UCSD-AML1 (cell line): ENCODE data around the gene CFAP74.
A peak's percentile ranks its signal among the peaks of the same experiment; 100 is the strongest.

Experiments
- DNase-seq: peaks from one replicate; lab custom pipeline; 2025; ENCODE audit not compliant: unreplicated experiment; lab: John Stamatoyannopoulos, UW

Gene CFAP74

GRCh38 chr1:2022063-2022770, 18.6 kb upstream of the CFAP74 start:
- no peak for DNase-seq

GRCh38 chr1:2021550-2021949, 18.0 kb upstream of the CFAP74 start:
- DNase-seq = no peak

- no peak for DNase-seq
Observed at GRCh38 chr1:2020310-2020655, 16.7 kb upstream of the CFAP74 start.

- no peak for DNase-seq
Observed at GRCh38 chr1:2019571-2020309, 16.2 kb upstream of the CFAP74 start.

GRCh38 chr1:2019172-2019543, 15.6 kb upstream of the CFAP74 start, which contains the start of gene GABRD:
Gene GABRD (plus strand): TSS chr1:2019345. CDS start chr1:2019424, 79 bp downstream.
- DNase-seq = no peak

GRCh38 chr1:2018217-2019171, 14.9 kb upstream of the CFAP74 start:
- no peak for DNase-seq

GRCh38 chr1:2016123-2016522, 12.5 kb upstream of the CFAP74 start:
- DNase-seq = no peak

- DNase-seq = peak; percentile 34
Observed at GRCh38 chr1:2014741-2015735, 11.5 kb upstream of the CFAP74 start.

GRCh38 chr1:2014181-2014580, 10.6 kb upstream of the CFAP74 start:
- DNase-seq = no peak

GRCh38 chr1:2009101-2010053, 5.8 kb upstream of the CFAP74 start:
- no peak for DNase-seq

- DNase-seq = no peak
Observed at GRCh38 chr1:2004856-2005255, 1.3 kb upstream of the CFAP74 start.

GRCh38 chr1:2001773-2002411, 1.7 kb downstream of the CFAP74 start:
- no peak for DNase-seq

GRCh38 chr1:2000850-2001249, 2.7 kb downstream of the CFAP74 start:
- DNase-seq = no peak

GRCh38 chr1:2000432-2000831, 3.2 kb downstream of the CFAP74 start:
- no peak for DNase-seq

- DNase-seq = no peak
Observed at GRCh38 chr1:1997576-1997975, 6.0 kb downstream of the CFAP74 start.

- DNase-seq = no peak
Observed at GRCh38 chr1:1996207-1996651, 7.4 kb downstream of the CFAP74 start.

GRCh38 chr1:1994536-1994935, 9.1 kb downstream of the CFAP74 start:
- no peak for DNase-seq

GRCh38 chr1:1990222-1990621, 13.4 kb downstream of the CFAP74 start:
- no peak for DNase-seq

GRCh38 chr1:1989789-1990188, 13.8 kb downstream of the CFAP74 start:
- no peak for DNase-seq
